H1 (cell line): Measurements from ENCODE around the gene SON. TPM values are rescaled to one million over a fixed set of nuclear protein-coding genes. Genes with fewer than 3 reads are reported as not detected.

ENCODE experiments used
- CTCF ChIA-PET: fragments of 300-600 bp; sonication (Branson Sonifier 250); formaldehyde crosslinking; loops from one replicate; lab custom pipeline; 2021; ENCODE audit not compliant: partially characterized antibody; lab: Charles Lee
- POLR2A ChIA-PET: fragments of 300-600 bp; sonication (Branson Sonifier 250); formaldehyde crosslinking; loops from one replicate; lab custom pipeline; 2021; ENCODE audit warnings: inconsistent platforms; ENCODE audit not compliant: partially characterized antibody; lab: Charles Lee
- DNase-seq, 2 experiments: peaks; one replicate each; pipeline versions ENCODE4 v3.0.0 to v3.0.0-alpha.2; 2010 to 2022; ENCODE audit warnings: low spot score in 2 of 2, low read depth in 1 of 2, mixed read lengths in 1 of 2
- FAIRE-seq: peaks from 2 replicates; lab custom pipeline; 2011; peaks lifted over from hg19 to GRCh38; lab: Jason Lieb, UNC
- H2AFZ ChIP-seq: 2 replicates; pipeline ENCODE4 v1.8.1; 2012; ENCODE audit warnings: low read length, inconsistent platforms
- H2AK5ac ChIP-seq: 2 replicates; pipeline ENCODE4 v1.6.1; 2013; ENCODE audit warnings: low read depth, low read length
- H2BK120ac ChIP-seq: replicated peaks from 2 replicates; pipeline ENCODE3; 2013; ENCODE audit warnings: low read depth, low read length, inconsistent platforms
- H2BK12ac ChIP-seq: 2 replicates; pipeline ENCODE4 v1.6.1; 2013; ENCODE audit warnings: low read depth, low read length
- H2BK15ac ChIP-seq: 2 replicates; pipeline ENCODE4 v1.6.1; 2013; ENCODE audit warnings: low read length
- H2BK20ac ChIP-seq: 2 replicates; pipeline ENCODE4 v1.6.1; 2013; ENCODE audit warnings: low read length
- H2BK5ac ChIP-seq: 2 replicates; pipeline ENCODE4 v1.6.1; 2013; ENCODE audit warnings: low read depth, low read length
- H3K14ac ChIP-seq: 2 replicates; pipeline ENCODE4 v1.6.1; 2013; ENCODE audit warnings: inconsistent platforms; ENCODE audit not compliant: insufficient read length
- H3K18ac ChIP-seq: 2 replicates; pipeline ENCODE4 v1.6.1; 2013; ENCODE audit warnings: low read length; ENCODE audit errors: extremely low read depth
- H3K23ac ChIP-seq: 2 replicates; pipeline ENCODE4 v1.6.1; 2013; ENCODE audit warnings: inconsistent platforms; ENCODE audit not compliant: insufficient read length
- H3K23me2 ChIP-seq: 2 replicates; pipeline ENCODE4 v1.6.1; 2013; ENCODE audit warnings: low read depth, low read length
- H3K27ac ChIP-seq: 2 replicates; pipeline ENCODE4 v1.6.1; 2011; ENCODE audit warnings: low read depth, low read length, inconsistent platforms
- H3K27me3 ChIP-seq, 4 experiments: replicated peaks in 1 of 4; 1 replicate in 1 of 4; 2 replicates in 3 of 4; pipeline versions ENCODE4 v1.6.1 to v1.8.1; 2011 to 2013; ENCODE audit warnings: low read length in 3 of 4, mild to moderate bottlenecking in 3 of 4, inconsistent platforms in 2 of 4, mixed read lengths in 2 of 4, moderate library complexity in 1 of 4; ENCODE audit not compliant: control insufficient read depth in 3 of 4, insufficient read depth in 3 of 4; ENCODE audit errors: extremely low read depth in 1 of 4
- H3K36me3 ChIP-seq, 4 experiments: 2 replicates each; pipeline versions ENCODE4 v1.6.1 to v1.8.1; 2011 to 2013; ENCODE audit warnings: mild to moderate bottlenecking in 4 of 4, low read length in 3 of 4, moderate library complexity in 2 of 4, control low read depth in 1 of 4, inconsistent platforms in 1 of 4; ENCODE audit not compliant: insufficient read depth in 4 of 4, control insufficient read depth in 2 of 4
- H3K4ac ChIP-seq: replicated peaks from 2 replicates; pipeline ENCODE3; 2013; ENCODE audit warnings: low read length, low read depth, mixed read lengths, inconsistent platforms; ENCODE audit not compliant: insufficient read length
- H3K4me1 ChIP-seq, 4 experiments: replicated peaks in 1 of 4; 1 replicate in 1 of 4; 2 replicates in 3 of 4; pipeline versions ENCODE4 v1.6.1 to v1.8.1; 2011 to 2013; ENCODE audit warnings: low read length in 3 of 4, inconsistent platforms in 2 of 4, mixed read lengths in 1 of 4; ENCODE audit not compliant: insufficient read depth in 4 of 4, control insufficient read depth in 3 of 4
- H3K4me2 ChIP-seq, 2 experiments: 2 replicates each; pipeline versions ENCODE4 v1.6.1 to v1.8.1; 2011 to 2013; ENCODE audit warnings: low read depth in 2 of 2, low read length in 2 of 2, control low read depth in 1 of 2, inconsistent platforms in 1 of 2, mild to moderate bottlenecking in 1 of 2; ENCODE audit not compliant: insufficient read depth in 1 of 2
- H3K4me3 ChIP-seq, 4 experiments: fragments of 200-600, 300-600 bp in 1 of 4; sonication (generic), shearing (Covaris generic), sonication (Bioruptor Twin) in 1 of 4; 2 replicates each; pipeline versions ENCODE4 v1.5.1 to v1.8.1; 2011 to 2016; ENCODE audit warnings: low read length in 4 of 4, low read depth in 3 of 4, control low read depth in 2 of 4, inconsistent platforms in 2 of 4, mild to moderate bottlenecking in 2 of 4, mixed read lengths in 1 of 4, moderate library complexity in 1 of 4; ENCODE audit not compliant: insufficient read depth in 2 of 4; ENCODE audit errors: extremely low read depth in 1 of 4
- H3K56ac ChIP-seq: replicated peaks from 2 replicates; pipeline ENCODE3; 2013; ENCODE audit warnings: low read depth, mild to moderate bottlenecking, mixed read lengths, low read length, inconsistent platforms; ENCODE audit not compliant: insufficient read length
- H3K79me1 ChIP-seq: 2 replicates; pipeline ENCODE4 v1.6.1; 2013; ENCODE audit warnings: low read depth, low read length, control low read depth
- H3K79me2 ChIP-seq, 2 experiments: 2 replicates each; pipeline versions ENCODE4 v1.6.1 to v1.8.1; 2012 to 2013; ENCODE audit warnings: low read length in 2 of 2, mild to moderate bottlenecking in 2 of 2, inconsistent platforms in 1 of 2; ENCODE audit not compliant: insufficient read depth in 2 of 2, control insufficient read depth in 1 of 2
- H3K9ac ChIP-seq, 4 experiments: replicated peaks in 1 of 4; 1 replicate in 1 of 4; 2 replicates in 3 of 4; pipeline versions ENCODE4 v1.6.1 to v1.8.1; 2011 to 2013; ENCODE audit warnings: low read depth in 3 of 4, low read length in 3 of 4, control low read depth in 2 of 4, mild to moderate bottlenecking in 2 of 4, moderate library complexity in 2 of 4, inconsistent platforms in 1 of 4; ENCODE audit errors: extremely low read depth in 1 of 4
- H3K9me3 ChIP-seq, 2 experiments: 2 replicates each; pipeline versions ENCODE4 v1.6.1 to v1.8.1; 2012 to 2013; ENCODE audit warnings: mild to moderate bottlenecking in 2 of 2, moderate library complexity in 2 of 2, control low read depth in 1 of 2, inconsistent platforms in 1 of 2, low read depth in 1 of 2, low read length in 1 of 2, mixed read lengths in 1 of 2; ENCODE audit not compliant: insufficient read depth in 2 of 2
- H4K20me1 ChIP-seq, 2 experiments: replicated peaks in 1 of 2; 2 replicates each; pipeline versions ENCODE3 to v1.8.1; 2011 to 2013; ENCODE audit warnings: inconsistent platforms in 2 of 2, low read length in 2 of 2, mild to moderate bottlenecking in 1 of 2; ENCODE audit not compliant: insufficient read depth in 2 of 2, control insufficient read depth in 1 of 2
- H4K5ac ChIP-seq: 2 replicates; pipeline ENCODE4 v1.6.1; 2013; ENCODE audit warnings: low read length, low read depth, mixed read lengths, inconsistent platforms; ENCODE audit not compliant: insufficient read length
- H4K8ac ChIP-seq: 2 replicates; pipeline ENCODE4 v1.8.0; 2013; ENCODE audit warnings: mild to moderate bottlenecking, moderate library complexity, low read length, inconsistent platforms; ENCODE audit not compliant: insufficient read depth; ENCODE audit errors: extremely low read depth
- H4K91ac ChIP-seq: replicated peaks from 2 replicates; pipeline ENCODE3; 2013; ENCODE audit warnings: low read length, mixed read lengths, inconsistent platforms; ENCODE audit not compliant: insufficient read length
- NANOG ChIP-seq: IDR thresholded peaks from 2 replicates; pipeline ENCODE4 v1.6.1; 2011; ENCODE audit warnings: low read length, low read depth, mild to moderate bottlenecking, inconsistent platforms; ENCODE audit not compliant: insufficient read depth, poor library complexity, severe bottlenecking
- NRF1 ChIP-seq: IDR thresholded peaks from 2 replicates; pipeline ENCODE4 v1.6.1; 2011; ENCODE audit warnings: mild to moderate bottlenecking, low read depth, low read length, improper control_type of control experiment
- SP1 ChIP-seq: IDR thresholded peaks from 2 replicates; pipeline ENCODE4 v1.6.1; 2011; ENCODE audit warnings: low read depth, low read length
- YY1 ChIP-seq: IDR thresholded peaks from 2 replicates; pipeline ENCODE4 v1.6.1; 2011; ENCODE audit warnings: low read depth, mild to moderate bottlenecking, low read length
- ZNF274 ChIP-seq: IDR thresholded peaks from 2 replicates; pipeline ENCODE4 v1.7.0; 2012; ENCODE audit warnings: low read length, borderline replicate concordance; ENCODE audit errors: extremely low read depth
- WGBS, 2 experiments: shearing (Covaris generic) in 1 of 2; methylation state at CpG; one replicate each; pipeline versions ENCODE4 v1.1.6 to v1.1.7; 2013 to 2015; ENCODE audit warnings: low lambda C conversion rate in 2 of 2, mixed read lengths in 2 of 2, inconsistent platforms in 1 of 2, low coverage in 1 of 2, missing lambda C conversion rate in 1 of 2; ENCODE audit not compliant: insufficient replicate concordance in 2 of 2, insufficient coverage in 1 of 2, insufficient read length in 1 of 2; ENCODE audit errors: extremely low coverage in 1 of 2, missing lambda C conversion rate in 1 of 2; 5-methylcytosine and 5-hydroxymethylcytosine counted together
- polyA plus RNA-seq, 7 experiments: library from polyadenylated mRNA; depleted of rRNA in 3 of 7; stranded (reverse) in 5 of 7; unstranded in 2 of 7; fragments of >200 nt in 5 of 7; fragments of 200-250 nt in 2 of 7; gene quantifications; 1 replicate in 5 of 7; 2 replicates in 1 of 7; 4 replicates in 1 of 7; pipeline versions ENCODE4 v1.2.1 to v1.2.3, GENCODE V29; 2011 to 2013; ENCODE audit warnings: missing spikeins in 2 of 7, mixed read lengths in 2 of 7
- total RNA-seq: library from RNA; stranded (reverse); fragmentation: NEBNext Ultra II Directional; extraction: Animal tissue kit (Norgen Biotek cat#: 25700); gene quantifications from 2 replicates; pipeline ENCODE4 v1.2.1, GENCODE V29; 2021
- TF ChIP-seq, protein P1 (sequence below): IDR thresholded peaks from 2 replicates; pipeline ENCODE4 v1.6.1; 2011; ENCODE audit warnings: low read depth, mild to moderate bottlenecking, low read length; ENCODE audit not compliant: insufficient read depth

Gene SON
- total and polyA plus RNA-seq, 2 of the 8 experiments (the other 6 are each of a cell fraction or from before 2014, with no cell fraction given): 122 to 274 TPM

DNA sequence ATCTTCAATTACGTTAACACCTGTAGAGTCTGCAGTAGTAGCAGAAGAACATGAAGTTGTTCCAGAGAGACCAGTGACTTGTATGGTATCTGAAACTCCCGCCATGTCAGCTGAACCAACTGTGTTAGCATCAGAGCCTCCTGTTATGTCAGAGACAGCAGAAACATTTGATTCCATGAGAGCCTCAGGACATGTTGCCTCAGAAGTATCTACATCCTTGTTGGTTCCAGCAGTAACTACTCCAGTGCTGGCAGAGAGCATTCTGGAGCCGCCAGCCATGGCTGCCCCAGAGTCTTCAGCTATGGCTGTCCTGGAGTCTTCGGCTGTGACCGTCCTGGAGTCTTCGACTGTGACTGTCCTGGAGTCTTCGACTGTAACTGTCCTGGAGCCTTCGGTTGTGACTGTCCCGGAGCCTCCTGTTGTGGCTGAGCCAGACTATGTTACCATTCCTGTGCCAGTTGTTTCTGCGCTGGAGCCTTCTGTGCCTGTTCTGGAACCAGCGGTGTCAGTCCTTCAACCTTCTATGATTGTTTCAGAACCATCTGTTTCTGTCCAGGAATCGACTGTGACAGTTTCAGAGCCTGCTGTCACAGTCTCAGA, 10.3 kb downstream of the SON start:
- H2BK12ac ChIP-seq: no peak overlapping the region
- WGBS, 2 experiments: 96% methylated on average over 12 of the region's 12 CpGs; no CpG with 5 or more reads in 1 of the 2 experiments
- TF ChIP-seq ZNF274: no peak
- no peak for TF ChIP-seq YY1
- TF ChIP-seq NANOG: no peak
- no peak for TF ChIP-seq NRF1
- TF ChIP-seq, protein P1, sequence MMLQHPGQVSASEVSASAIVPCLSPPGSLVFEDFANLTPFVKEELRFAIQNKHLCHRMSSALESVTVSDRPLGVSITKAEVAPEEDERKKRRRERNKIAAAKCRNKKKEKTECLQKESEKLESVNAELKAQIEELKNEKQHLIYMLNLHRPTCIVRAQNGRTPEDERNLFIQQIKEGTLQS: no peak
- no peak for TF ChIP-seq SP1
- no peaks in the 10 kb centered on the region for H3K9me3 ChIP-seq
- no peak overlapping the region for H2AFZ ChIP-seq
- no peak overlapping the region for H2BK20ac ChIP-seq
- H3K4me3 ChIP-seq: no peak overlapping the region
- H3K4ac ChIP-seq: no peak overlapping the region
- FAIRE-seq (no peak), DNase-seq (no peak)
- no peak overlapping the region; the same call in 1 of the 2 replicates for H4K8ac ChIP-seq
- no peaks in the 10 kb centered on the region for H3K23me2 ChIP-seq
- no peak overlapping the region for H2BK15ac ChIP-seq
- H3K4me1 ChIP-seq: no peaks in the 10 kb centered on the region
- no peak overlapping the region for H3K18ac ChIP-seq
- no peak overlapping the region for H2AK5ac ChIP-seq
- H3K27ac ChIP-seq: no peak overlapping the region
- no peak overlapping the region for H3K4me2 ChIP-seq
- H3K79me2 ChIP-seq: peaks cover 55 to 97% of the 10 kb centered on the region in 2 experiments
- peaks cover 16% of the 10 kb centered on the region for H3K79me1 ChIP-seq
- POLR2A ChIA-PET: interaction anchor here (2.8 to 3.0 kb wide), 2 partner anchors 11 to 15 kb away, joined by 11 to 25 read pairs; partner anchors contain the start of genes GART and SON
- no peak overlapping the region for H3K56ac ChIP-seq
- no peak overlapping the region for H2BK5ac ChIP-seq
- no peak overlapping the region for H3K14ac ChIP-seq
- no peak overlapping the region for H3K9ac ChIP-seq
- no peaks in the 10 kb centered on the region for H3K27me3 ChIP-seq
- CTCF ChIA-PET: no interaction called here
- no peak overlapping the region for H4K91ac ChIP-seq
- peaks cover 38 to 50% of the 10 kb centered on the region in 2 experiments for H4K20me1 ChIP-seq
- peaks cover 54 to 96% (median 82%) of the 10 kb centered on the region in 4 experiments for H3K36me3 ChIP-seq
- H3K23ac ChIP-seq: no peak overlapping the region
- H4K5ac ChIP-seq: no peak overlapping the region
- no peak overlapping the region for H2BK120ac ChIP-seq
